Uterine smooth muscle cell (primary cell): ENCODE measurements around the gene CAPN2. TPM values are rescaled to one million over a fixed set of nuclear protein-coding genes. Genes with fewer than 3 reads are reported as not detected.

Source experiments
- total RNA-seq: library from RNA; depleted of rRNA; stranded (reverse); fragments of >200 nt; gene quantifications from 2 replicates; pipeline ENCODE4 v1.2.3, GENCODE V29; 2014

The CAPN2 gene
- total RNA-seq, result 471 and 668 TPM in 2 replicates

GRCh38 chr1:223712194-223712849 lies at the start of gene CAPN2:
Gene CAPN2 (plus strand): TSS chr1:223712539. CDS start chr1:223712641, 102 bp downstream.

GRCh38 chr1:223665592-223666312 lies 46.6 kb upstream of the CAPN2 start, which contains the start of gene CAPN8:
Gene CAPN8 (minus strand): TSS chr1:223665701. CDS start chr1:223665646, 55 bp downstream.

Other genes starting within 250 kb of the CAPN2 start
- under 0.01 TPM in 1 of 2 replicates, not detected in the other for gene CAPN8, start 46.8 kb upstream of the CAPN2 start, total RNA-seq
- gene TP53BP2, start 133.4 kb downstream of the CAPN2 start, total RNA-seq, result 47.1 and 65.3 TPM in 2 replicates